Activated T-cell treated with anti-CD3 and anti-CD28 coated beads, Interleukin-2, amount 50 U/mL, for 24 hours (primary cell): ENCODE results near the gene LMOD2.

ENCODE experiments used
- DNase-seq: peaks from one replicate; pipeline ENCODE4 v3.0.0-alpha.2; 2020
- H3K27ac Mint-ChIP-seq: 2 replicates; pipeline ENCODE4 v1.8.0; 2020; ENCODE audit warnings: mild to moderate bottlenecking, mixed read lengths
- H3K27me3 Mint-ChIP-seq: 2 replicates; pipeline ENCODE4 v1.8.0; 2020; ENCODE audit warnings: mixed read lengths
- H3K36me3 Mint-ChIP-seq: 2 replicates; pipeline ENCODE4 v1.8.0; 2020; ENCODE audit warnings: low read depth, mixed read lengths
- H3K4me1 Mint-ChIP-seq: 2 replicates; pipeline ENCODE4 v1.8.0; 2020; ENCODE audit warnings: low read depth, mixed read lengths
- H3K4me3 Mint-ChIP-seq: 2 replicates; pipeline ENCODE4 v1.8.0; 2020; ENCODE audit warnings: mild to moderate bottlenecking, moderate library complexity, mixed read lengths
- H3K9me3 Mint-ChIP-seq: 2 replicates; pipeline ENCODE4 v1.8.0; 2020; ENCODE audit warnings: mixed read lengths

Gene LMOD2

GRCh38 chr7:123652406-123652805 lies 3.3 kb upstream of the LMOD2 start:
- no peak overlapping the region for H3K4me3 Mint-ChIP-seq

GRCh38 chr7:123653162-123653561 lies 2.5 kb upstream of the LMOD2 start:
- Mint-ChIP-seq H3K27me3 (peaks cover 14% of the 10 kb centered on the region), H3K4me1 (no peaks in the 10 kb centered on the region), H3K36me3 (no peaks in the 10 kb centered on the region), H3K9me3 (no peaks in the 10 kb centered on the region), H3K27ac (no peak overlapping the region), H3K4me3 (no peak overlapping the region)
- DNase-seq, result no peak

More at GRCh38 chr7:123652406-123652805, 3.3 kb upstream of the LMOD2 start:
- Mint-ChIP-seq H3K9me3 (no peaks in the 10 kb centered on the region), H3K36me3 (no peaks in the 10 kb centered on the region), H3K4me1 (no peaks in the 10 kb centered on the region), H3K27ac (no peak overlapping the region), H3K27me3 (peaks cover 19% of the 10 kb centered on the region)
- DNase-seq, result no peak

- Mint-ChIP-seq H3K4me3 (no peak overlapping the region), H3K27me3 (peaks cover 12% of the 10 kb centered on the region), H3K4me1 (no peaks in the 10 kb centered on the region), H3K36me3 (no peaks in the 10 kb centered on the region), H3K27ac (no peak overlapping the region), H3K9me3 (no peaks in the 10 kb centered on the region)
- no peak for DNase-seq
Observed at GRCh38 chr7:123656544-123657303, 1.1 kb downstream of the LMOD2 start.

GRCh38 chr7:123657304-123657685 lies 1.6 kb downstream of the LMOD2 start:
- no peaks in the 10 kb centered on the region for H3K36me3 Mint-ChIP-seq

GRCh38 chr7:123658023-123658422 lies 2.4 kb downstream of the LMOD2 start:
- Mint-ChIP-seq H3K27ac (no peak overlapping the region), H3K4me3 (no peak overlapping the region), H3K27me3 (peaks cover 24% of the 10 kb centered on the region), H3K36me3 (no peaks in the 10 kb centered on the region), H3K9me3 (no peaks in the 10 kb centered on the region), H3K4me1 (no peaks in the 10 kb centered on the region)
- no peak for DNase-seq

More at GRCh38 chr7:123657304-123657685, 1.6 kb downstream of the LMOD2 start:
- Mint-ChIP-seq H3K4me1 (no peaks in the 10 kb centered on the region), H3K9me3 (no peaks in the 10 kb centered on the region), H3K27me3 (peaks cover 17% of the 10 kb centered on the region), H3K27ac (no peak overlapping the region), H3K4me3 (no peak overlapping the region)
- no peak for DNase-seq

GRCh38 chr7:123660514-123661354 lies 5.1 kb downstream of the LMOD2 start:
- DNase-seq, result no peak
- peaks cover 36% of the 10 kb centered on the region for H3K27me3 Mint-ChIP-seq

GRCh38 chr7:123661765-123662164 lies 6.1 kb downstream of the LMOD2 start:
- H3K4me3 Mint-ChIP-seq, result no peak overlapping the region
- peaks cover 37% of the 10 kb centered on the region for H3K27me3 Mint-ChIP-seq
- no peak overlapping the region for H3K27ac Mint-ChIP-seq
- no peaks in the 10 kb centered on the region for H3K36me3 Mint-ChIP-seq
- no peaks in the 10 kb centered on the region for H3K4me1 Mint-ChIP-seq
- DNase-seq, result no peak
- H3K9me3 Mint-ChIP-seq, result no peaks in the 10 kb centered on the region

More at GRCh38 chr7:123660514-123661354, 5.1 kb downstream of the LMOD2 start:
- Mint-ChIP-seq H3K27ac (no peak overlapping the region), H3K9me3 (no peaks in the 10 kb centered on the region), H3K36me3 (no peaks in the 10 kb centered on the region), H3K4me3 (no peak overlapping the region), H3K4me1 (no peaks in the 10 kb centered on the region)

- H3K27me3 Mint-ChIP-seq, result peaks cover 37% of the 10 kb centered on the region
- no peak overlapping the region for H3K4me3 Mint-ChIP-seq
- no peak overlapping the region for H3K27ac Mint-ChIP-seq
- H3K36me3 Mint-ChIP-seq, result no peaks in the 10 kb centered on the region
- no peaks in the 10 kb centered on the region for H3K4me1 Mint-ChIP-seq
- H3K9me3 Mint-ChIP-seq, result no peaks in the 10 kb centered on the region
- DNase-seq, result no peak
Observed at GRCh38 chr7:123662293-123662692, 6.6 kb downstream of the LMOD2 start.

GRCh38 chr7:123662755-123663154 lies 7.1 kb downstream of the LMOD2 start:
- H3K27ac Mint-ChIP-seq, result no peak overlapping the region
- no peaks in the 10 kb centered on the region for H3K9me3 Mint-ChIP-seq
- H3K4me1 Mint-ChIP-seq, result no peaks in the 10 kb centered on the region
- H3K27me3 Mint-ChIP-seq, result peaks cover 37% of the 10 kb centered on the region
- no peak for DNase-seq
- no peak overlapping the region for H3K4me3 Mint-ChIP-seq
- no peaks in the 10 kb centered on the region for H3K36me3 Mint-ChIP-seq

GRCh38 chr7:123663200-123663599 lies 7.5 kb downstream of the LMOD2 start:
- Mint-ChIP-seq H3K4me1 (no peaks in the 10 kb centered on the region), H3K4me3 (no peak overlapping the region), H3K27ac (no peak overlapping the region), H3K36me3 (no peaks in the 10 kb centered on the region), H3K9me3 (no peaks in the 10 kb centered on the region), H3K27me3 (peaks cover 37% of the 10 kb centered on the region)
- DNase-seq, result no peak

GRCh38 chr7:123665157-123665556 lies 9.5 kb downstream of the LMOD2 start:
- Mint-ChIP-seq H3K27me3 (peaks cover 26% of the 10 kb centered on the region), H3K27ac (no peak overlapping the region), H3K4me1 (no peaks in the 10 kb centered on the region), H3K36me3 (no peaks in the 10 kb centered on the region), H3K9me3 (no peaks in the 10 kb centered on the region), H3K4me3 (no peak overlapping the region)
- no peak for DNase-seq

GRCh38 chr7:123665896-123666295 lies 10.2 kb downstream of the LMOD2 start:
- H3K4me1 Mint-ChIP-seq, result no peaks in the 10 kb centered on the region
- no peaks in the 10 kb centered on the region for H3K36me3 Mint-ChIP-seq
- no peak overlapping the region for H3K4me3 Mint-ChIP-seq
- H3K9me3 Mint-ChIP-seq, result no peaks in the 10 kb centered on the region
- no peak overlapping the region for H3K27ac Mint-ChIP-seq
- no peak for DNase-seq
- peaks cover 26% of the 10 kb centered on the region for H3K27me3 Mint-ChIP-seq

GRCh38 chr7:123666492-123666891 lies 10.8 kb downstream of the LMOD2 start:
- Mint-ChIP-seq H3K36me3 (no peaks in the 10 kb centered on the region), H3K9me3 (no peaks in the 10 kb centered on the region), H3K4me1 (no peaks in the 10 kb centered on the region), H3K27ac (no peak overlapping the region), H3K27me3 (peaks cover 26% of the 10 kb centered on the region), H3K4me3 (no peak overlapping the region)
- no peak for DNase-seq

- no peak overlapping the region for H3K27ac Mint-ChIP-seq
- no peak overlapping the region for H3K4me3 Mint-ChIP-seq
- no peaks in the 10 kb centered on the region for H3K36me3 Mint-ChIP-seq
- DNase-seq, result no peak
- no peaks in the 10 kb centered on the region for H3K9me3 Mint-ChIP-seq
- H3K27me3 Mint-ChIP-seq, result peaks cover 7% of the 10 kb centered on the region
- no peaks in the 10 kb centered on the region for H3K4me1 Mint-ChIP-seq
Observed at GRCh38 chr7:123669485-123669884, 13.8 kb downstream of the LMOD2 start.

GRCh38 chr7:123673137-123673732 lies 17.6 kb downstream of the LMOD2 start:
- Mint-ChIP-seq H3K27me3 (no peaks in the 10 kb centered on the region), H3K4me3 (no peak overlapping the region), H3K4me1 (no peaks in the 10 kb centered on the region), H3K9me3 (no peaks in the 10 kb centered on the region), H3K27ac (no peak overlapping the region), H3K36me3 (no peaks in the 10 kb centered on the region)
- DNase-seq, result no peak
